Measurements from ENCODE around the gene MYO9A.
"Not testable (repeated sequence)": the region's sequence is repeated elsewhere in the genome, so short reads cannot be mapped to it uniquely, and the experiment has no call there.

MYO9A gene

DNA sequence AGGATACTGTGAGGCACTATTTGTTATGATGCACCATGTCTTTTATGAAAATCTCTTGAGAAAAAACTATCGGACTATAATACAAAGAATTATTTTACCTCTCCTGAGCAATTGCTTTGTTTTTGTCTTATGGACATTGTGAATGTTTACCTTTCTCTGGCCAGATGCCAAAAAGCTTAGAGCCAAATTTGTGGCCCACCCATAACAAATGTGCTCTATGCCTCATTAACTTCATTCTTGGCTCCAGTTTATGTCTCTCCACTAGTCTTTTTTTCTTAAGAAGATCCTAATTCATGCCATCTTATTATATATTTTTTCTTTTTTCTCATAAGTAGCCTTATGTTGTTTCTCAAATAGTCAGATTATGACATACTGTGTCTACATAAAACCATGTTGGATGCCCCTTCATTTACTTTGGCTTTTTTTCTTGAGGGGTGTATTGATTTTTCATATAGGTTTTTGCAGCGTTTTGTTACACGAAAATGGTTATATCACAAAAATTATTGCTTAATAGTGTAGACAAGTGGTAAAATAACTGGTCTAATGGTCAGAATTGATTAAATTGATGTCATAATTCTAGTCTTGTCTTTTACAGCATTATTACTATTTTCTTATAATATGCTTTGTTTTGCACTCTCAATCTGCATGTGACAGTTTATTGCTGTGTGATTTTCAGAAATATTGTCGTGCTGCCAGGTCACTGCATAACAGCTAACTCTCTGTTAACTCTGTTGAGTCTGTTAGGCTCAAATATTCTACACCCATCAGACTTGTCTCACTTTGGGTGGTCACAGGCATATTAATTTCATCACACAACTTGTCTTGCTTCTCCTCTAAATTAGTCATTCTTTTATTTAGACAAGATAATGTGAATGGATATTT is 18.5 kb upstream of the MYO9A start:
- ATAC-seq = no peak

DNA sequence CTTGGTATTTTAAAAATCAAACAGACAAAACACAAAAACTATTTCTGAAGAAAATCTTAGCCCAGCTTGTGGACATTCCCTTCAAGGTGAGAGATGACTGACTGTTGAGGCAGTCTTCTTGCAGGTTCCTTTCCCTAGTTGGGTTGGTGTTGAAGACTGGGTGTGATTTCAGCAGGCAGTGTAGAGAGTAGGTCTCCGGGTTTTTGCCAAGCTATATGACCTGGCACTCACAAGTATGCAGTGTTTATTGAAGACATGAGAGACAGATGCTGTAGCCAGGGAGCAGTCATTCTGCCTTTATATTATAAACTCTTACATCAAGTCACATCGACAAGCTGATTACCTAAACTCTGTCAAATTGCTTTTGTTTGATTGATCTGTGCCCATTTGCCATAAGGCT is 17.8 kb upstream of the MYO9A start:
- no peak for ATAC-seq

DNA sequence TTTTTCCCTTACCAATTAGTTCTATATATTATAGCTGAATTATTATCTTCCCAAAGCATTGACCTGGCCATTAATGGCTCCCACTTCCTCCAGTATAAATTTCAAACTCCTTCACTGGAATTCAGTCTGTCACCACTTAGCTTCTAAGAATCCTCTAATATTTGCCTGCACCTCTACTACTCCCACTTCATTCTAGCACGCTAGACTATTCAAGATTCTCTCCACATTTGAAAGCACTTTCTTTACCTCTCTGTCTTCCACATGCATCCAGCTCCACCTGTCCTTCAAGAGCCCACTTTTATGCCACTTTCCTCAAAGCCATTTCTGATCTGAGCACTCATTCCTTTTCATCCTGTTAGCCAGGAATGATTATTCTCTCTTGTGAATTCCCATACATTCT is 15.3 kb upstream of the MYO9A start:
- ATAC-seq = no peak

- ATAC-seq = no peak
These were observed 14.0 kb upstream of the MYO9A start for GRCh38 chr15:72131922-72132321.

DNA sequence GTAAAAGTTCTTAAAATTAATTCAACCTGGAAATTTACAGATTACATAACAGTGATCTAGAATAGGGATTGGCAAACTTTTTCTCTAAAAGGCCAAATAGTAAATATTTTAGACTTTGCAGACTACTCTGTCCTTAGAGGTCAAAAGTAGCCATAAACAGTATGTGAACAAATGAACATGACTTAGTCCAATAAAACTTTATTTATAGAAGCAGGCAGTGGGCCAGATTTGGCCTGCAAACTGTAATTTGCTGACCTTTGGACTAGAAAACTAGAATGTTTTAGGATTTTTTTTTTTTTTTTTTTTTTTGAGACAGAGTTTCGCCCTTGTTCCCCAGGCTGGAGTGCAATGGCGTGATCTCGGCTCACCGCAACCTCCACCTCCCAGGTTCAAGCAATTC is 12.3 kb upstream of the MYO9A start:
- ATAC-seq = no peak

GRCh38 chr15:72128359-72128758 is 10.4 kb upstream of the MYO9A start:
- ATAC-seq = no peak

- ATAC-seq = no peak
These were observed 9.9 kb upstream of the MYO9A start for GRCh38 chr15:72127724-72128322.

GRCh38 chr15:72124218-72124617 is 6.3 kb upstream of the MYO9A start:
- no peak for ATAC-seq

- peak; percentile 71 to 76 for ATAC-seq
These were observed 399 bp downstream of the MYO9A start for GRCh38 chr15:72117486-72118016.

DNA sequence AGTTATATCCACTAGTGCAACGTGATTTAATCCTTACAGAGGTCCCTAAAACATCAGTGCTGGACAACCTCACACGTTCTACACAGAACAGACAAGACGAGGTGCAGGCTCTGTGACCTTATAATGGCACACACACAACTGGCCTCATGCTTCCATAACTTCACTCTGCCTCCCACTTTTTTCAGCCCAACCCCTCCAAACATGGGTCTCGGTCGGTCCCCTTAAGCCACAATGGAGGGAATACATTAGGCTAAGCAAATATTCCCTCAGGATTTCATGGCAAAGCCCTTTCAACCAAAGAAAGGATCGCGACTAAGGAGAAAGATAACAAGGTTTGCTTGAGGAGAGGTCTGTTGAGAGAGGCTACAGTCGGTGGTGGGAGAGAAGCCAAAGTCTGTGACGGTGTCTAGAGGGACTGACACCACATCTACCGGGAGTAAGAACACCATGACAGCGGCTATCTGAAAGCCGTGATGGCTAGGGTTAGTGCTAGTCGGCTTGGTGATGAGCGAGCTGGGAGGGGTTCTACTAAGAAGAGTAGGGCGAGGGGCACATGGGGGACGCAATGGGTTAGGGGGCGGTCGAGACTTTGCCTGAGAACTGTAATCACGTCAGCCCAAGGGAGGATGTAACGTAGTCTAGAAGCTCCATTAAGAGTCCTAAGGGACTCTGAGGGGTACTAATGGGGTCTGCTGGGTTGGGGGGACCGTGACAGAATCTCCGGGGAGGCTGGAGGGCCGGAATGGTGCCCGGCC is 1.0 kb downstream of the MYO9A start:
- peak in 1 of 2 donors; percentile 0 for ATAC-seq

- no peak for ATAC-seq
These were observed 4.5 kb downstream of the MYO9A start for GRCh38 chr15:72113347-72114031.

DNA sequence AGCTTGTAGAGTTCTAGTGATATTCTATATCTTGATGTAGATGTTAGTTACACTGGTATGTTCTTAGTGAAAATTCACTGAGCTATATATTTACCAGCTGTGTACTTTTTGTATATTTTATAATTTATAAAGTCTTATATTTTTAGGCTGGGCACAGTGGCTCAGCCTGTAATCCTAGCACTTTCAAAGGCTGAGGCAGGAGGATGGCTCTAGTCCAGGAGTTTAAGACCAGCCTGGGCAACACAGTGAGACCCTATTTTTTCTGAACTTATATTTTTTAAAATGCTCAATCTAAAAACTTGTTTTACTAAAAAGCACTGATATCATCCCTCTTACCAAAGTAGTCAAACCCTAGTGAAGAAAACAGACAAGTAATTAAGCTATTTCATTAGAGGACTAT is 5.1 kb downstream of the MYO9A start:
- no peak for ATAC-seq

GRCh38 chr15:72112116-72112515 is 5.8 kb downstream of the MYO9A start:
- ATAC-seq = no peak

- ATAC-seq = no peak
These were observed 7.6 kb downstream of the MYO9A start for GRCh38 chr15:72110355-72110754.

DNA sequence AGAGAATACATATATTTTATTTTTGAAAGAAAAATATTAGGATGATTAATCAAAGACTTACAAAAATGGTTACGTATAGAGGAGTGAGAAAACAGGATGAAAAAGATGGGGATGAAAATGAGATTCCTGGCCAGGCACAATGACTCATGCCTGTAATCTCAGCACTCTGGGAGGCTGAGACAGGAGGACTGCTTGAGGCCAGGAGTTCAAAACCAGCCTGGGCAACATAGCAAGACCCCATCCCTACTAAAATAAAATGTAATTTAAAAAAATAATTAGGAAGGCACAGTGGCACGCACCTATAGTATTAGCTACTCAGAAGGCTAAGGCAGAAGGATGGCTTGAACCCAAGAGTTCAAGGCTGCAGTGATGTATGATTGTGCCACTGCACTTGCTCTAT is 11.9 kb downstream of the MYO9A start:
- no peak for ATAC-seq

DNA sequence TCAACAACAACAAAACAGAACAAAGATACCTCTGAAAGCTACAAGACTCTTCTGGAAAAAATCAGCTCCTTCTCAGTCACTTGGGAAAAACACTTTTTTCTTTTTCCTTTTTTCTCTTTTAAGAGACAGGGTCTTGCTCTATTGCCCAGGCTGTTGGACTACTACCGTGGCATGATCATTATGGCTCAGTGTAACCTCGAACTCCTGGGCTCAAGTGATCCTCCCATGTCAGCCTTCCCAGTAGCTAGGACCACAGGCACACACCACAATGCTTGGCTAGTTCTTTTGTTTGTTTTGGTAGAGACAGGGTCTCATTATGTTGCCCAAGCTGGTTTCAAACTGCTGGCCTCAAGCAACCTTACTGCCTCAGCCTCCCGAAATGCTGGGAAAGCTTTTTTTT is 12.8 kb downstream of the MYO9A start:
- ATAC-seq = no peak

DNA sequence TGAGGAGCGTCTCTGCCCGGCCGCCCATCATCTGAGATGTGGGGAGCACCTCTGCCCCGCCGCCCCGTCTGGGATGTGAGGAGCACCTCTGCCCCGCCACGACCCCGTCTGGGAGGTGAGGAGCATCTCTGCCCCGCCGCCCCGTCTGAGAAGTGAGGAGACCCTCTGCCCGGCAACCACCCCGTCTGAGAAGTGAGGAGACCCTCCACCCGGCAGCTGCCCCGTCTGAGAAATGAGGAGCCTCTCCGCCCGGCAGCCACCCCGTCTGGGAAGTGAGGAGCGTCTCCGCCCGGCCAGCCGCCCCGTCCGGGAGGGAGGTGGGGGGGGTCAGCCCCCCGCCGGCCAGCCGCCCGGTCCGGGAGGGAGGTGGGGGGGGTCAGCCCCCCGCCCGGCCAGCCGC is 17.4 kb downstream of the MYO9A start:
- not testable (repeated sequence) for ATAC-seq

DNA sequence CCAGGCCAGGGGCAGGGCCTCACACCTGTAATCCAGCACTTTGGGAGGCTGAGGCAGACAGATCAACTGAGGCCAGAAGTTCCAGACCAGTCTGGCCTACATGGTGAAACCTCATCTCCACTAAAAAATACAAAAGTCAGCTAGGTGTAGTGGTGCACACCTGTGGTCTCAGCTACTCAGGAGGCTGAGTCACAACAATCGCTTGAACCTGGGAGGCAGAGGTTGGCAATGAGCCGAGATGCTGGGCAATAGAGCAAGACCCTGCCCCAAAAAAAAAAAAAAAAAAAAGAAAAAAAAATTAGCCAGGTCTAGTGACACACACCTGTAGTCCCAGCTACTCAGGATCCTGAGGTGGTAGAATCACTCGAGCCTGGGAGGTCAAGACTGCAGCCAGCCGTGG is 18.8 kb downstream of the MYO9A start:
- ATAC-seq = no peak

GRCh38 chr15:72098040-72098439 is 19.9 kb downstream of the MYO9A start:
- ATAC-seq = no peak

- ATAC-seq = no peak
These were observed 21.2 kb downstream of the MYO9A start for GRCh38 chr15:72096796-72097195.

GRCh38 chr15:72092691-72093090 is 25.3 kb downstream of the MYO9A start:
- no peak for ATAC-seq

GRCh38 chr15:72092006-72092405 is 25.9 kb downstream of the MYO9A start:
- no peak for ATAC-seq

Measured in activated CD4-positive, CD25-positive, alpha-beta regulatory T cell treated with anti-CD3 and anti-CD28 coated beads, Interleukin-2, amount 50 U/mL, for 24 hours (primary cell).